SIG-M5 treated with dmso at 0.1 percent for 504 hours (cell line): ENCODE data around the gene RIGI.
"Not testable (repeated sequence)": the region's sequence is repeated elsewhere in the genome, so short reads cannot be mapped to it uniquely, and the experiment has no call there.

Source experiments
- DNase-seq: peaks from one replicate; lab custom pipeline; 2025; ENCODE audit not compliant: unreplicated experiment; lab: John Stamatoyannopoulos, UW

Gene RIGI

GRCh38 chr9:32526041-32526706, at the start of gene RIGI:
TSS of gene RIGI (minus strand) at chr9:32526196. CDS start at chr9:32526166, 30 bp downstream.
- peak; percentile 76 for DNase-seq

GRCh38 chr9:32574858-32575257, 48.9 kb upstream of the RIGI start:
- no peak for DNase-seq

- DNase-seq = no peak
These were observed 47.8 kb upstream of the RIGI start for GRCh38 chr9:32573821-32574220.

GRCh38 chr9:32572900-32573523, 47.0 kb upstream of the RIGI start, which contains the start of gene NDUFB6:
TSS of gene NDUFB6 (minus strand) at chr9:32573159. CDS start at chr9:32573060, 99 bp downstream.
- DNase-seq = peak; percentile 94

- peak; percentile 73 for DNase-seq
These were observed 46.2 kb upstream of the RIGI start for GRCh38 chr9:32571969-32572899.

GRCh38 chr9:32570262-32570661, 44.3 kb upstream of the RIGI start:
- no peak for DNase-seq

- DNase-seq = no peak
These were observed 40.8 kb upstream of the RIGI start for GRCh38 chr9:32566770-32567169.

- no peak for DNase-seq
These were observed 40.0 kb upstream of the RIGI start for GRCh38 chr9:32565967-32566366.

GRCh38 chr9:32558408-32558934, 32.5 kb upstream of the RIGI start:
- no peak for DNase-seq

- DNase-seq = no peak
These were observed 28.6 kb upstream of the RIGI start for GRCh38 chr9:32554591-32554990.

GRCh38 chr9:32554107-32554506, 28.1 kb upstream of the RIGI start:
- peak; percentile 8 for DNase-seq

- peak; percentile 81 for DNase-seq
These were observed 26.3 kb upstream of the RIGI start, which contains the start of the genes SMIM27 and TOPORS for GRCh38 chr9:32552172-32552872. TSS of gene SMIM27 (plus strand) at chr9:32552327. CDS start at chr9:32552435, 108 bp downstream. TSS of gene TOPORS (minus strand) at chr9:32552586. CDS start at chr9:32552436, 150 bp downstream.

GRCh38 chr9:32551276-32552051, 25.5 kb upstream of the RIGI start:
- DNase-seq = peak; percentile 49

- DNase-seq = peak; percentile 83
These were observed 24.7 kb upstream of the RIGI start for GRCh38 chr9:32550562-32551275.

- peak; percentile 6 for DNase-seq
These were observed 24.2 kb upstream of the RIGI start for GRCh38 chr9:32550150-32550561.

GRCh38 chr9:32548213-32548612, 22.2 kb upstream of the RIGI start:
- not testable (repeated sequence) for DNase-seq

GRCh38 chr9:32545884-32546283, 19.9 kb upstream of the RIGI start:
- DNase-seq = no peak

GRCh38 chr9:32543047-32543446, 17.1 kb upstream of the RIGI start:
- DNase-seq = no peak

GRCh38 chr9:32533816-32534215, 7.8 kb upstream of the RIGI start:
- no peak for DNase-seq
